Measurements from ENCODE around the gene PPIG.
"Not testable (repeated sequence)": the region's sequence is repeated elsewhere in the genome, so short reads cannot be mapped to it uniquely, and the experiment has no call there.

PPIG gene

DNA sequence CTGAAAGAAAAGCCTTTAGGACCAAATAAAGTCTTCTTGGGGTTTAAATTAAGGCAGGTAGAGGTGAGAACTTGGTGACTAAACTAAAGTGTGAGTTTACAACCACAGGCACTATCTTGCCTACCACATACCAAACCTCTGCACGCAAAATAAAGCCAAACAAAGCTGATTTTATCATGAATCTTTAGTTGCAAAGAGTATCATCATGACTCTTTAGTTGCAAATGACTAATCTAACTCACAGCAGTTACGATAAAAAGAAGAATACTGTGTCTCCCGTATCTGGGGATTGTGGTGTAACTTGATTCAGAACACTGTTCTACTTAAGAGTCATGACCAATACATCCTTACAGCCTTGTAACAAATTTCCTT lies 98.9 kb downstream of the PPIG start:
- H3K9me3 ChIP-seq (ENCODE audit: control insufficient read depth, low read length) = peaks cover 2% of the 10 kb centered on the region
- no peaks in the 10 kb centered on the region for H3K36me3 ChIP-seq (ENCODE audit: control insufficient read depth, insufficient read depth, low read length, severe bottlenecking)
- no peak overlapping the region for H3K9ac ChIP-seq (ENCODE audit: low read length)
- H3K4me3 ChIP-seq (ENCODE audit: low read length) = no peak overlapping the region
- H3K27me3 ChIP-seq (replicated peaks; ENCODE audit: control insufficient read depth, insufficient read depth, low read length) = no peaks in the 10 kb centered on the region
- H3K4me1 ChIP-seq (ENCODE audit: control insufficient read depth, insufficient read depth, low read length) = no peaks in the 10 kb centered on the region
- DNase-seq (ENCODE audit: low read depth) = no peak

DNA sequence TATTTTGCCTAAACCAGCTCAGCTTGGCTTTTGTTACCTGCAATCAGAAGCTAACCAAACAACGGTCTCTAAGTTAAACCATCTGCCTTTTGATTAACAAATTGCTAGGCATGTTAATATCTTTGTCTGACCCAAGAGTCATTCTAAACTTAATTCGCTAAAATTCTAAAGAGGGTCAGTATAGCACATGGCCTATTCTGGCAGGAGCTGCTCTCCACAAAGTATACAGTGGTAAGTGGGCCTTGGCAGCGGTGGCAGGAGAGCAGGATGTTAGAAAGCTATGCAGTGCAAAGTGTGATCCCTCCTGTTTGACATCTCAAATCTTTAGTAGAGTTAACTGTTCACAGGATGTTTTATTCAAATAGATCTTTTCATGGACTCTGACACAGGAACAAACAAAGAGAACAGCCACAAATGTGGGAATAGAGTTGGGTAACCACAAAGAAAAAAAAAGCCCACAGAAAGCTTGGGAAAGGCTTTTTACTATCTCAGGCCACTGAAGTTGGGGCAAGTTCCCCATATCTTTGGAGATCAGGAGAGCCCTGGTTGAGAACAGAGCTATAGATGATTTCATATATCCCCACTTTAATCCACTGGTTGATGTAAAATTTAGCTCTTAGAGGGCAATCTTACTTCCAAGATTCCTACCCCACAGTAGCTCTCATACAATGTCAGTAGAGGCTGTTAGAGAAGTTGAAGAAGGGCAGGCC lies 99.4 kb downstream of the PPIG start:
- Histone ChIP-seq H3K9ac (ENCODE audit: low read length) (no peak overlapping the region), H3K27me3 (replicated peaks; ENCODE audit: control insufficient read depth, insufficient read depth, low read length) (no peaks in the 10 kb centered on the region), H3K9me3 (ENCODE audit: control insufficient read depth, low read length) (peaks cover 2% of the 10 kb centered on the region), H3K36me3 (ENCODE audit: control insufficient read depth, insufficient read depth, low read length, severe bottlenecking) (no peaks in the 10 kb centered on the region), H3K4me3 (ENCODE audit: low read length) (no peak overlapping the region), H3K4me1 (ENCODE audit: control insufficient read depth, insufficient read depth, low read length) (no peaks in the 10 kb centered on the region)
- no peak for DNase-seq (ENCODE audit: low read depth)

DNA sequence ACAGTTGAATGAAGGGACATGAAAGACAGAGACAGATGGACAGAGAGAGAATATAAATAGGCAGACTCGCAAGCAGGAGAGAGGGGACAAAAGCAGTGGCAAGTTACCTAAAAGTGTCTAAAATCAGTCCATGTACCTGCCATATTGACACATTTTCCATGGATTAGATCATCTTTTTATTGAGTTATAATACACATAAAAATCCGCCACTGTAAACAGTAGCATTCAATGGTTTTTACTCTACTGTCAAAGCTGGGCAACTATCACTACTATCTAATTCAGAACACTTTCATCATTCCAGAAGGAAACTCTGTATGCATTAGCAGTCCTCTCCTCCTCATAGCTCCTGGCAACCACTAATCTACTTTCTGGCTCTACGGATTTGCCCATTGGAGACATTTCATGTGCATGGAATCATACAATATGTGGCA lies 100.0 kb downstream of the PPIG start:
- Histone ChIP-seq H3K36me3 (ENCODE audit: control insufficient read depth, insufficient read depth, low read length, severe bottlenecking) (no peaks in the 10 kb centered on the region), H3K9me3 (ENCODE audit: control insufficient read depth, low read length) (peaks cover 2% of the 10 kb centered on the region), H3K4me3 (ENCODE audit: low read length) (no peak overlapping the region), H3K27me3 (replicated peaks; ENCODE audit: control insufficient read depth, insufficient read depth, low read length) (no peaks in the 10 kb centered on the region), H3K4me1 (ENCODE audit: control insufficient read depth, insufficient read depth, low read length) (no peaks in the 10 kb centered on the region), H3K9ac (ENCODE audit: low read length) (no peak overlapping the region)
- DNase-seq (ENCODE audit: low read depth) = no peak

DNA sequence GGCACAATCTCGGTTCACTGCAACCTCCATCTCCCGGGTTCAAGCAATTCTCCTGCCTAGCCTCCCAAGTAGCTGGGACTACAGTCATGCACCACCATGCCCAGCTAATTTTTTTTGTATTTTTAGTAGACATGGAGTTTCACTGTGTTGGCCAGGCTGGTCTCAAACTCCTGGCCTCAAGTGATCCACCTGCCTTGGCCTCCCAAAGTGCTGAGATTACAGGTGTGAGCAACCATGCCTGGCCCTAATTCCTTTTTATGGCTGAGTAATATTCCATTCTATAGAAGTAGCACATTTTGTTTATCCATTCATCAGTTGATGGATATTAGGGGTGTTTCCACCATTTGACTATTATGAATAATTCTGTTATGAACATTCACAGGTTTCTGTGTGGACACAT lies 100.6 kb downstream of the PPIG start:
- not testable (repeated sequence) for H3K36me3 ChIP-seq (ENCODE audit: control insufficient read depth, insufficient read depth, low read length, severe bottlenecking); H3K4me3 ChIP-seq (ENCODE audit: low read length); DNase-seq (ENCODE audit: low read depth); H3K9ac ChIP-seq (ENCODE audit: low read length); H3K27me3 ChIP-seq (replicated peaks; ENCODE audit: control insufficient read depth, insufficient read depth, low read length); H3K9me3 ChIP-seq (ENCODE audit: control insufficient read depth, low read length); H3K4me1 ChIP-seq (ENCODE audit: control insufficient read depth, insufficient read depth, low read length)

DNA sequence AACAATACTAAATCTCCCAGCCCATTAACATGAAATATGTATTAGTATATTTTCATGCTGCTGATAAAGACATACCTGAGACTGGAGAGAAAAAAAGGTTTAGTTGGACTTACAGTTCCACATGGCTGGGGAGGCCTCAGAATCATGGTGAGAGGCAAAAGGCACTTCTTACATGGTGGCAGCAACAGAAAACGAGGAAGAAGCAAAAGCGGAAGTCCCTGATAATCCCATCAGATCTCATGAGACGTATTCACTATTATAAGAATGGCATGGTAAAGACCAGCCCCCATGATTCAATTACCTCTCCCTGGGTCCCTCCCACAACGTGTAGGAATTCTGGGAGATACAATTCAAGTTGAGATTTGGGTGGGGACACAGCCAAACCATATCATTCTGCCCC lies 102.7 kb downstream of the PPIG start:
- not testable (repeated sequence) for H3K9ac ChIP-seq (ENCODE audit: low read length); H3K27me3 ChIP-seq (replicated peaks; ENCODE audit: control insufficient read depth, insufficient read depth, low read length); DNase-seq (ENCODE audit: low read depth); H3K4me1 ChIP-seq (ENCODE audit: control insufficient read depth, insufficient read depth, low read length); H3K36me3 ChIP-seq (ENCODE audit: control insufficient read depth, insufficient read depth, low read length, severe bottlenecking); H3K4me3 ChIP-seq (ENCODE audit: low read length); H3K9me3 ChIP-seq (ENCODE audit: control insufficient read depth, low read length)

DNA sequence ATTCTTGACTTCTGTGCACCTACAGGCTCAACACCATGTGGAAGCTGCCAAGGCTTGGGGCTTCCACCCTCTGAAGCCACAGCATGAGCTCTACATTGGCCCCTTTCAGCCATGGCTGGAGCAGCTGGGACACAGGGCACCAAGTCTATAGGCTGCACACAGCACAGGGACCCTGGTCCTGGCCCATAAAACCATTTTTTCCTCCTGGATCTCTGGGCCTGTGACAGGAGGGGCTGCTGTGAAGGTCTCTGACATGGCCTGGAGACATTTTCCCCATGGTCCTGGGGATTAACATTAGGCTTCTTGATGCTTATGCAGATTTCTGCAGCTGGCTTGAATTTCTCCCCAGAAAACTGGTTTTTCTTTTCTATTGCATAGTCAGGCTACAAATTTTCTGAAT lies 103.8 kb downstream of the PPIG start:
- not testable (repeated sequence) for H3K4me1 ChIP-seq (ENCODE audit: control insufficient read depth, insufficient read depth, low read length); H3K9me3 ChIP-seq (ENCODE audit: control insufficient read depth, low read length); H3K9ac ChIP-seq (ENCODE audit: low read length); H3K4me3 ChIP-seq (ENCODE audit: low read length); H3K27me3 ChIP-seq (replicated peaks; ENCODE audit: control insufficient read depth, insufficient read depth, low read length); H3K36me3 ChIP-seq (ENCODE audit: control insufficient read depth, insufficient read depth, low read length, severe bottlenecking); DNase-seq (ENCODE audit: low read depth)

DNA sequence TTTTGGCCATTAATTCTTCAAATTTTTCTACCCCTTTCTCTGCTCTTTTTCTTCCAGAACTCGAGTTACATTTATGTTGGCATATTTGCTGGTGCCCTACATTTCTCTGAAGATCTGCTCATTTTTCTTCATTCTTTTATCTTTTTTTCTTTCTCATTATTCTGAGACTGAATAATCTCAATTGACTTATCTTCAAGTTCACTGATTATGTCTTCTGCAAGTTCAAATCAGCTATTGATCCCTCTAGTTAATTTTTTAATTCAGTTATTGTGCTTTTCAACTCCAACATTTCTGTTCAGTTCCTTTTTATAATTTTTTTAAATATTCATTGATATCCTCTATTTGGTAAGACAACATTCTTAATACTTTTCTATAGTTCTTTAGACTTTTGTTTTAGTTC lies 106.8 kb downstream of the PPIG start:
- H3K4me3 ChIP-seq (ENCODE audit: low read length) = no peak overlapping the region
- H3K9ac ChIP-seq (ENCODE audit: low read length) = no peak overlapping the region
- H3K36me3 ChIP-seq (ENCODE audit: control insufficient read depth, insufficient read depth, low read length, severe bottlenecking) = no peaks in the 10 kb centered on the region
- peaks cover 16% of the 10 kb centered on the region for H3K4me1 ChIP-seq (ENCODE audit: control insufficient read depth, insufficient read depth, low read length)
- no peaks in the 10 kb centered on the region for H3K9me3 ChIP-seq (ENCODE audit: control insufficient read depth, low read length)
- DNase-seq (ENCODE audit: low read depth) = no peak
- no peaks in the 10 kb centered on the region for H3K27me3 ChIP-seq (replicated peaks; ENCODE audit: control insufficient read depth, insufficient read depth, low read length)
